HEK293 (cell line): Measurements from ENCODE around the gene MACF1.
A peak's percentile ranks its signal among the peaks of the same experiment; 100 is the strongest.

Source experiments
- CTCF ChIA-PET: fragments of 350-600 bp; formaldehyde crosslinking; extraction: SDS; loops from one replicate; lab custom pipeline; 2021; ENCODE audit warnings: antibody characterized with exemption; lab: Yijun Ruan, JAX
- POLR2A ChIA-PET: fragments of 300-600 bp; formaldehyde crosslinking; extraction: SDS; loops from one replicate; lab custom pipeline; 2020; ENCODE audit warnings: antibody characterized with exemption, inconsistent platforms; lab: Yijun Ruan, JAX
- H3K27ac ChIP-seq: fragments of 200-500 bp; sonication (Bioruptor generic); 2 replicates; pipeline ENCODE4 v1.5.1; 2014; ENCODE audit warnings: low read depth, low read length, control low read depth, inconsistent platforms; ENCODE audit errors: extremely low read depth
- H3K36me3 ChIP-seq, 2 experiments: fragments of 200-500 bp in 1 of 2; sonication (Bioruptor generic) in 1 of 2; 1 replicate in 1 of 2; 2 replicates in 1 of 2; pipeline ENCODE4 v1.5.1; 2014 to 2017; ENCODE audit warnings: inconsistent platforms in 2 of 2, low read length in 2 of 2; ENCODE audit not compliant: control insufficient read depth in 2 of 2, insufficient read depth in 1 of 2
- H3K4me1 ChIP-seq: fragments of 200-500 bp; sonication (Bioruptor generic); 2 replicates; pipeline ENCODE4 v1.5.1; 2014; ENCODE audit warnings: mild to moderate bottlenecking, low read length, inconsistent platforms; ENCODE audit not compliant: control insufficient read depth, insufficient read depth
- H3K4me3 ChIP-seq: 2 replicates; pipeline ENCODE4 v1.5.1; 2011; ENCODE audit warnings: low read depth, mild to moderate bottlenecking, control low read depth, low read length, moderate library complexity
- H3K9me3 ChIP-seq: fragments of 200-500 bp; sonication (Bioruptor generic); 2 replicates; pipeline ENCODE4 v1.5.1; 2014; ENCODE audit warnings: low read depth, low read length, inconsistent platforms; ENCODE audit not compliant: control insufficient read depth, insufficient read depth
- BCL6B ChIP-seq: fragments of 450-650 bp; formaldehyde crosslinking; IDR thresholded peaks from 2 replicates; pipeline ENCODE4 v1.5.1; 2017; ENCODE audit warnings: missing biosample characterization, missing genetic modification characterization
- HOXC10 ChIP-seq: sonication (generic); formaldehyde crosslinking; IDR thresholded peaks from 2 replicates; pipeline ENCODE4 v1.8.1; 2023; ENCODE audit warnings: mild to moderate bottlenecking, missing genetic modification reagents
- KLF8 ChIP-seq: fragments of 450-650 bp; formaldehyde crosslinking; IDR thresholded peaks from 2 replicates; pipeline ENCODE4 v1.5.1; 2016; ENCODE audit warnings: missing biosample characterization, missing genetic modification characterization
- MEIS1 ChIP-seq: sonication (generic); formaldehyde crosslinking; IDR thresholded peaks from 2 replicates; pipeline ENCODE4 v1.8.1; 2022; ENCODE audit warnings: missing genetic modification reagents, mild to moderate bottlenecking, borderline replicate concordance
- SALL2 ChIP-seq: fragments of 450-650 bp; formaldehyde crosslinking; IDR thresholded peaks from 2 replicates; pipeline ENCODE4 v1.5.0; 2017; ENCODE audit warnings: missing biosample characterization, mild to moderate bottlenecking, missing genetic modification characterization, borderline replicate concordance
- SP3 ChIP-seq: fragments of 450-650 bp; formaldehyde crosslinking; IDR thresholded peaks from 2 replicates; pipeline ENCODE4 v1.5.1; 2016; ENCODE audit warnings: missing biosample characterization, missing genetic modification characterization
- ZBTB11 ChIP-seq: fragments of 450-650 bp; formaldehyde crosslinking; conservative IDR thresholded peaks from 2 replicates; pipeline ENCODE4 v1.5.1; 2016; ENCODE audit warnings: low read depth, missing biosample characterization, missing genetic modification characterization
- ZBTB48 ChIP-seq: fragments of 450-650 bp; formaldehyde crosslinking; IDR thresholded peaks from 2 replicates; pipeline ENCODE4 v1.5.1; 2016; ENCODE audit warnings: missing biosample characterization, missing genetic modification characterization
- ZBTB8A ChIP-seq: fragments of 450-650 bp; formaldehyde crosslinking; IDR thresholded peaks from 2 replicates; pipeline ENCODE4 v1.5.1; 2016; ENCODE audit warnings: missing biosample characterization, missing genetic modification characterization
- ZFHX2 ChIP-seq: fragments of 450-650 bp; formaldehyde crosslinking; conservative IDR thresholded peaks from 2 replicates; pipeline ENCODE4 v1.5.1; 2016; ENCODE audit warnings: missing biosample characterization, missing genetic modification characterization
- ZNF10 ChIP-seq: fragments of 450-650 bp; formaldehyde crosslinking; IDR thresholded peaks from 2 replicates; pipeline ENCODE4 v1.5.1; 2017; ENCODE audit warnings: missing biosample characterization, missing genetic modification characterization
- ZNF112 ChIP-seq: fragments of 450-650 bp; formaldehyde crosslinking; IDR thresholded peaks from 2 replicates; pipeline ENCODE4 v1.5.0; 2017; ENCODE audit warnings: missing biosample characterization, missing genetic modification characterization
- ZNF146 ChIP-seq: fragments of 450-650 bp; formaldehyde crosslinking; IDR thresholded peaks from 2 replicates; pipeline ENCODE4 v1.5.1; 2016; ENCODE audit warnings: missing biosample characterization, missing genetic modification characterization
- ZNF174 ChIP-seq: fragments of 450-650 bp; formaldehyde crosslinking; IDR thresholded peaks from 2 replicates; pipeline ENCODE4 v1.5.0; 2017; ENCODE audit warnings: missing biosample characterization, mild to moderate bottlenecking, missing genetic modification characterization
- ZNF2 ChIP-seq: fragments of 450-650 bp; formaldehyde crosslinking; IDR thresholded peaks from 2 replicates; pipeline ENCODE4 v1.5.1; 2016; ENCODE audit warnings: missing biosample characterization, missing genetic modification characterization
- ZNF202 ChIP-seq: fragments of 450-650 bp; formaldehyde crosslinking; IDR thresholded peaks from 2 replicates; pipeline ENCODE4 v1.5.1; 2016; ENCODE audit warnings: missing biosample characterization, missing genetic modification characterization, borderline replicate concordance
- ZNF266 ChIP-seq: fragments of 450-650 bp; formaldehyde crosslinking; IDR thresholded peaks from 2 replicates; pipeline ENCODE4 v1.5.1; 2016; ENCODE audit warnings: missing biosample characterization, missing genetic modification characterization, low read depth
- ZNF280C ChIP-seq: fragments of 450-650 bp; formaldehyde crosslinking; IDR thresholded peaks from 2 replicates; pipeline ENCODE4 v1.5.1; 2016; ENCODE audit warnings: missing biosample characterization, missing genetic modification characterization
- ZNF350 ChIP-seq: fragments of 450-650 bp; formaldehyde crosslinking; IDR thresholded peaks from 2 replicates; pipeline ENCODE4 v1.5.0; 2017; ENCODE audit warnings: missing biosample characterization, mild to moderate bottlenecking, missing genetic modification characterization
- ZNF366 ChIP-seq: fragments of 450-650 bp; formaldehyde crosslinking; conservative IDR thresholded peaks from 2 replicates; pipeline ENCODE4 v1.5.1; 2016; ENCODE audit warnings: missing biosample characterization, missing genetic modification characterization
- ZNF398 ChIP-seq: fragments of 450-650 bp; formaldehyde crosslinking; IDR thresholded peaks from 2 replicates; pipeline ENCODE4 v1.5.1; 2017; ENCODE audit warnings: missing biosample characterization, missing genetic modification characterization
- ZNF530 ChIP-seq: fragments of 450-650 bp; formaldehyde crosslinking; IDR thresholded peaks from 2 replicates; pipeline ENCODE4 v1.5.1; 2016; ENCODE audit warnings: low read depth, missing biosample characterization, missing genetic modification characterization
- ZNF544 ChIP-seq: fragments of 450-650 bp; formaldehyde crosslinking; IDR thresholded peaks from 2 replicates; pipeline ENCODE4 v1.5.0; 2017; ENCODE audit warnings: missing biosample characterization, missing genetic modification characterization
- ZNF707 ChIP-seq: fragments of 450-650 bp; formaldehyde crosslinking; IDR thresholded peaks from 2 replicates; pipeline ENCODE4 v1.5.1; 2016; ENCODE audit warnings: missing biosample characterization, missing genetic modification characterization
- ZNF785 ChIP-seq: fragments of 450-650 bp; formaldehyde crosslinking; IDR thresholded peaks from 2 replicates; pipeline ENCODE4 v1.5.1; 2016; ENCODE audit warnings: missing biosample characterization, missing genetic modification characterization
- ZNF843 ChIP-seq: fragments of 450-650 bp; formaldehyde crosslinking; IDR thresholded peaks from 2 replicates; pipeline ENCODE4 v1.5.1; 2016; ENCODE audit warnings: missing biosample characterization, missing genetic modification characterization

The MACF1 gene

GRCh38 chr1:39182804-39183203 is 21.7 kb upstream of the MACF1 start:
- ChIA-PET CTCF (interaction anchor here (0.6 to 2.8 kb wide), 9 partner anchors 10 to 205 kb away, joined by 3 to 20 read pairs (median 4); no protein-coding TSS in a partner anchor), POLR2A (interaction anchor here (1.5 kb wide), 1 partner anchor 77 kb away, joined by 8 read pairs; no protein-coding TSS in a partner anchor)
- Histone ChIP-seq H3K4me1 (peaks cover 23% of the 10 kb centered on the region), H3K9me3 (no peaks in the 10 kb centered on the region), H3K4me3 (no peak overlapping the region), H3K36me3 (no peaks in the 10 kb centered on the region), H3K27ac (no peak overlapping the region)
- TF ChIP-seq ZNF707 (tag by site-specific recombination) (no peak), KLF8 (0 out of 2 replicates have a peak, but pooled peaks have one; percentile 22), ZNF202 (tag by site-specific recombination) (no peak), ZNF146 (tag by site-specific recombination) (peak; percentile 91), ZNF10 (tag by site-specific recombination) (0 out of 2 replicates have a peak, but pooled peaks have one; percentile 33), ZNF112 (tag by site-specific recombination) (no peak), ZFHX2 (tag by site-specific recombination) (no peak), ZNF785 (no peak), ZBTB8A (tag by site-specific recombination) (no peak), ZBTB48 (no peak), ZNF398 (tag by site-specific recombination) (no peak), ZNF174 (tag by site-specific recombination) (no peak), ZBTB11 (tag by site-specific recombination) (no peak)

- H3K4me3 ChIP-seq = no peak overlapping the region
- H3K36me3 ChIP-seq = no peaks in the 10 kb centered on the region
- ChIA-PET POLR2A (interaction anchor here (0.5 to 1.5 kb wide), 11 partner anchors 9 to 85 kb away, joined by 3 to 8 read pairs (median 3); partner anchors contain the start of gene MACF1), CTCF (interaction anchor here (0.6 to 2.8 kb wide), 20 partner anchors 9 to 355 kb away, joined by 3 to 20 read pairs (median 4); no protein-coding TSS in a partner anchor)
- H3K9me3 ChIP-seq = no peaks in the 10 kb centered on the region
- peak overlapping the region; percentile 1; the same call in 1 of the 2 replicates for H3K27ac ChIP-seq
- peaks cover 18% of the 10 kb centered on the region for H3K4me1 ChIP-seq
- TF ChIP-seq ZBTB48 (no peak), ZNF366 (tag by site-specific recombination) (peak; percentile 96), ZNF2 (peak; percentile 87), ZNF266 (tag by site-specific recombination) (no peak), ZNF530 (tag by site-specific recombination) (no peak), SALL2 (tag by site-specific recombination) (no peak), BCL6B (tag by site-specific recombination) (peak; percentile 44; the same call in 1 of the 2 replicates), ZNF280C (no peak), ZNF544 (tag by site-specific recombination) (no peak), ZNF350 (no peak), MEIS1 (CRISPR knock-in tag) (peak; percentile 83; the same call in 1 of the 2 replicates), SP3 (tag by site-specific recombination) (0 out of 2 replicates have a peak, but pooled peaks have one; percentile 31), ZNF843 (tag by site-specific recombination) (peak; percentile 79), ZNF146 (tag by site-specific recombination) (no peak), HOXC10 (CRISPR knock-in tag) (no peak)
Measured at GRCh38 chr1:39183503-39184353, 20.8 kb upstream of the MACF1 start.
